Liver (tissue), 3 donors: ENCODE results near the gene ARHGAP21.

ENCODE experiments used
- ATF3 ChIP-seq: IDR thresholded peaks from 2 replicates; pipeline ENCODE4 v1.6.1; 2016; ENCODE audit warnings: antibody characterized with exemption
- CTCF ChIP-seq: fragments of 150-350 bp; IDR thresholded peaks from 2 replicates; pipeline ENCODE4 v1.5.1; 2017; ENCODE audit warnings: improper control_type of control experiment, low read depth, low read length; ENCODE audit not compliant: missing input control
- GABPA ChIP-seq, 2 donors: IDR thresholded peaks in 1 of 2; conservative IDR thresholded peaks in 1 of 2; 2 replicates each; pipeline ENCODE4 v1.6.1; 2016; ENCODE audit warnings: antibody characterized with exemption in 2 of 2, mild to moderate bottlenecking in 1 of 2, moderate library complexity in 1 of 2
- MAX ChIP-seq: IDR thresholded peaks from 2 replicates; pipeline ENCODE4 v1.6.1; 2016; ENCODE audit warnings: antibody characterized with exemption
- REST ChIP-seq: IDR thresholded peaks from 2 replicates; pipeline ENCODE4 v1.6.1; 2016; ENCODE audit warnings: antibody characterized with exemption, mild to moderate bottlenecking
- TAF1 ChIP-seq: conservative IDR thresholded peaks from 2 replicates; pipeline ENCODE4 v1.6.1; 2016; ENCODE audit warnings: antibody characterized with exemption, mild to moderate bottlenecking
- YY1 ChIP-seq: IDR thresholded peaks from 2 replicates; pipeline ENCODE4 v1.6.1; 2016; ENCODE audit warnings: antibody characterized with exemption, mild to moderate bottlenecking
- ZBTB33 ChIP-seq: IDR thresholded peaks from 2 replicates; pipeline ENCODE4 v1.6.1; 2016; ENCODE audit warnings: antibody characterized with exemption
- donor health status: healthy.
- donor health status: healthy.

- no peak for TF ChIP-seq CTCF
- TF ChIP-seq REST, result no peak
- no peak for TF ChIP-seq ZBTB33
- no peak for TF ChIP-seq MAX
- TF ChIP-seq TAF1, result no peak
- no peak for TF ChIP-seq GABPA (IDR thresholded peaks at IDR 0.05 in 1 of 2, conservative IDR thresholded peaks at IDR 0.05 in 1 of 2)
- TF ChIP-seq ATF3, result no peak
- TF ChIP-seq YY1, result no peak
These were observed 25.4 kb downstream of the ARHGAP21 start for GRCh38 chr10:24698270-24698669.
